ENCODE results near the gene ASAP3.

Gene ASAP3

DNA sequence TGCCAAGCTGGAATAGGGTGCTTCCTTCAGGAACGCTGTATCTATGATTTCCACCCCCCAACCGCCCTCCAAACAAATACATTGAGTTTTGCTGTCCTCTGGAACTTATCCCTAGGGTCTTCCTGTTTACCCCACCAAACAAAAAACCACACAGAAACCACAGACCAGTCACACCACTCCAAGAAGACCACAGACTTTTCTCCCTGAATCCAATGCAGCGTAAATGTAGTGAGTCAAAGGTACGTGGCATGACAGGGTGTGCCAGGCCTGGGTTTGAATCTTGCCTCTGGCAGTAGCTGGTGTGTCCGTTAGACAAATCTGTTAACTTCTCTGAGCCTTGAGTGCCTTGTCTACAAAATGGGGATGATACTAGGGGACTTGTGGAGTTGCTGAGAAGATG lies 27.8 kb downstream of the ASAP3 start:
- Histone ChIP-seq H3K27me3 (ENCODE audit: control insufficient read depth, insufficient read depth, low read length) (no peaks in the 10 kb centered on the region), H3K4me3 (ENCODE audit: low read length) (no peak overlapping the region), H3K27ac (ENCODE audit: low read length) (no peak overlapping the region), H3K9me3 (ENCODE audit: control insufficient read depth, low read depth, low read length) (no peaks in the 10 kb centered on the region), H3K9ac (ENCODE audit: low read length) (no peak overlapping the region), H3K4me1 (ENCODE audit: control insufficient read depth, low read depth, low read length) (no peaks in the 10 kb centered on the region), H3K36me3 (ENCODE audit: control insufficient read depth, low read depth, low read length) (peaks cover 11% of the 10 kb centered on the region)

DNA sequence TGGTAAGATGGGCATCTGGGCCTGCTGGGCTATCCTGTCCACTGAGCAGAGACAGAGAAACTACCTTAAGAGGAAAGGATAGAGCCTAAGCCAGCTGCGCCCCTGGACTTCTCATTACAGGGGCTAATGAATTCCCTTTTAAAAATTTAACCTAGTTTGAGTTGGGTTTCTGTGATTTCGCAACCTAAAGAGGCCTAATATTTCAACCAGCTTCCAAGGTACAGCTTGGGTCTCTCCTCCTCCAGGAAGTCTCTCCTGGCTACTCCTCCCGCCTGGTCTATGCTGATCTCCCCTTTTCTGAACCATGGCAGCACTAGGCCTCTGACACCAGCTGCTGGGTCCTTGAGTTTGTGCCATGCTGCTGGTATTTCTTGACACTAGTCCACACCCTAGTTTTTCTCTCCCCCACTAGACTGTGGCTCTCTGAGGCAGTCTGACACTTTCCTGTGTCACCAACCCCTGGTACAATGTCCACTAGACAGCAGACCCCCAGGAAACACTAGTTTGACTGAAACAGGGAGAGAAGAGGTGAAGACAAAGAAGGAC lies 30.5 kb downstream of the ASAP3 start:
- H3K9ac ChIP-seq (ENCODE audit: low read length), result no peak overlapping the region
- H3K27me3 ChIP-seq (ENCODE audit: control insufficient read depth, insufficient read depth, low read length), result no peaks in the 10 kb centered on the region
- H3K36me3 ChIP-seq (ENCODE audit: control insufficient read depth, low read depth, low read length), result peaks cover 21% of the 10 kb centered on the region
- H3K4me3 ChIP-seq (ENCODE audit: low read length), result no peak overlapping the region
- no peaks in the 10 kb centered on the region for H3K9me3 ChIP-seq (ENCODE audit: control insufficient read depth, low read depth, low read length)
- no peaks in the 10 kb centered on the region for H3K4me1 ChIP-seq (ENCODE audit: control insufficient read depth, low read depth, low read length)
- no peak overlapping the region for H3K27ac ChIP-seq (ENCODE audit: low read length)

DNA sequence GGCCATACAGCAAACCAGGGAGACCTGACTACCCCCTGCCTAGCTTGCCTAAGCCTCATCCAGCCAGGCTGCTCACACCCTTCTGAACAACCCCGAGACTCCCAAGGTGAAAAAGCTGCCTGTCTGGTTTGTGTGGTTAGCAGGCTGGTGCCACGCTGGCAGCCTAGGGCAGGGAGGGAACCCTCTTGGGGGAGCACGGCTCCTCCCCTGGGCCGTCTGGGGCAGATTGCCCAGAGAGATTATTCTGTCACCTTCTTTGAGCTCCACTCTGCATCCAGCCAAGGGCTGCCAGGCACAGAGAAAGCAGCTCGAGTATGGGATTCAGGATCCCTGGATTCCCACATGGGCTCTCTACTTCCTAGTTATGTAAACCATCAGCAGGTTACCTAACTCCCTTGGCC lies 32.0 kb downstream of the ASAP3 start:
- Histone ChIP-seq H3K9me3 (ENCODE audit: control insufficient read depth, low read depth, low read length) (no peaks in the 10 kb centered on the region), H3K27ac (ENCODE audit: low read length) (no peak overlapping the region), H3K36me3 (ENCODE audit: control insufficient read depth, low read depth, low read length) (peaks cover 21% of the 10 kb centered on the region), H3K4me1 (ENCODE audit: control insufficient read depth, low read depth, low read length) (no peaks in the 10 kb centered on the region), H3K27me3 (ENCODE audit: control insufficient read depth, insufficient read depth, low read length) (no peaks in the 10 kb centered on the region), H3K4me3 (ENCODE audit: low read length) (no peak overlapping the region), H3K9ac (ENCODE audit: low read length) (no peak overlapping the region)

DNA sequence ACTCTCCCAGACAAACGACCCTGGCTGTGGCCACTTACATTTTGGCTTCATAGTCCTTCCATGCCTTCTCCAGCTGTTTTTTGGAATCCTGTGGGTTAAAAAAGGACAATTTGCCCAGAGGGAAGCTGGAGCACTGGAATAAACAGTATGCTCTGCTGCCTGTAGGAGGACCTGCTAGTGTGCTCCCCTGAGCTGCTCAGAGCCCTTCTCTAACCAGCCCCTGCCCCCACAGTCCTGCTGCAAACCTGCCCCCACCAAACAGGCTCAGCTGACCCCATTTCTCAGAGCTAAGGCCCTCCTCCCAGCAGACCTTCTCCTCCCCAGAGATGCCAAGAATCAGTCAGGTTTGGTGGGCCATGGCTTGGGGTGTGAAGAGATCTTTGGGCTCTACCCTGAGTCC lies 32.5 kb downstream of the ASAP3 start:
- no peak overlapping the region for H3K4me3 ChIP-seq (ENCODE audit: low read length)
- H3K27ac ChIP-seq (ENCODE audit: low read length), result no peak overlapping the region
- peaks cover 21% of the 10 kb centered on the region for H3K36me3 ChIP-seq (ENCODE audit: control insufficient read depth, low read depth, low read length)
- H3K27me3 ChIP-seq (ENCODE audit: control insufficient read depth, insufficient read depth, low read length), result no peaks in the 10 kb centered on the region
- no peaks in the 10 kb centered on the region for H3K9me3 ChIP-seq (ENCODE audit: control insufficient read depth, low read depth, low read length)
- H3K9ac ChIP-seq (ENCODE audit: low read length), result no peak overlapping the region
- H3K4me1 ChIP-seq (ENCODE audit: control insufficient read depth, low read depth, low read length), result no peaks in the 10 kb centered on the region

DNA sequence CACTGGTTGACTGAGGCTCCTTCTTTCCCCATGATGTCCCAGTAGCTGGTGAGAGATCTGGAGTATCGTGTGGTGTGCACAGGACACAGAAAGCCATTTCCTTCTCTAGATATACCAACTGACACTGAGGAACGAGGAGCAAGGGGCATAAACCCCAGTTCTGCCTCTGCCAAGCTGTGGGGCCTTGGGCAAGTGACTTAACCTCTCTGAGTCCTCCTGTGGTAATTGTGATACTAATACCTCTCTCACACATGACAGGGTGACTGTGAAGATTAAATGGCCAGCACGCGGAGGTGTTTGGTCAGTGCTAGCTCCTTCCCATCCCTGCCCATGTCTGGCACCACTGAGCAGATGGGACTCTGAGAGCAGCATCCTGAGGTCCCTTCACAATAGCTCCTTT lies 33.1 kb downstream of the ASAP3 start:
- H3K9ac ChIP-seq (ENCODE audit: low read length), result no peak overlapping the region
- no peaks in the 10 kb centered on the region for H3K9me3 ChIP-seq (ENCODE audit: control insufficient read depth, low read depth, low read length)
- no peak overlapping the region for H3K4me3 ChIP-seq (ENCODE audit: low read length)
- H3K27ac ChIP-seq (ENCODE audit: low read length), result no peak overlapping the region
- no peaks in the 10 kb centered on the region for H3K4me1 ChIP-seq (ENCODE audit: control insufficient read depth, low read depth, low read length)
- H3K27me3 ChIP-seq (ENCODE audit: control insufficient read depth, insufficient read depth, low read length), result no peaks in the 10 kb centered on the region
- H3K36me3 ChIP-seq (ENCODE audit: control insufficient read depth, low read depth, low read length), result peaks cover 21% of the 10 kb centered on the region

DNA sequence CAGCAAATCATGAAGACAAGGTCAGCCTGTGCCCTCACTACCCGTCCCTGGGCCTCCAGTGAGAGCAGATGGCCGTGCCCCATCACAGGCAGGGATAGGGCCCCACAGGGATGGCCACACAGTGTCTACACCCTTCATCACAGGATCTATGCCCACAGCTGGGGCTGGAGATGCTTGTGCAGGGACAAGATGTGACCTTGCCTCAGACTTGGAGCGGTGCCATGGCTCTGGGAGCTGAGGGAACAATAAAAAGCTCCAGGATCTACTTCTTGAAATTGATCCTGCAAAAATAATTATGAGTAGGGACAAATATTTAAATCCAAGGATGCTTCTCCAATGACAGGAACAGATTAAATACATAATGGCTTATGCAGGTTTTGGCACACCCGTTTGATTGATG lies 34.0 kb downstream of the ASAP3 start:
- no peak overlapping the region for H3K9ac ChIP-seq (ENCODE audit: low read length)
- H3K9me3 ChIP-seq (ENCODE audit: control insufficient read depth, low read depth, low read length), result no peaks in the 10 kb centered on the region
- H3K27me3 ChIP-seq (ENCODE audit: control insufficient read depth, insufficient read depth, low read length), result no peaks in the 10 kb centered on the region
- no peak overlapping the region for H3K27ac ChIP-seq (ENCODE audit: low read length)
- no peak overlapping the region for H3K4me3 ChIP-seq (ENCODE audit: low read length)
- H3K4me1 ChIP-seq (ENCODE audit: control insufficient read depth, low read depth, low read length), result no peaks in the 10 kb centered on the region
- H3K36me3 ChIP-seq (ENCODE audit: control insufficient read depth, low read depth, low read length), result peaks cover 20% of the 10 kb centered on the region

DNA sequence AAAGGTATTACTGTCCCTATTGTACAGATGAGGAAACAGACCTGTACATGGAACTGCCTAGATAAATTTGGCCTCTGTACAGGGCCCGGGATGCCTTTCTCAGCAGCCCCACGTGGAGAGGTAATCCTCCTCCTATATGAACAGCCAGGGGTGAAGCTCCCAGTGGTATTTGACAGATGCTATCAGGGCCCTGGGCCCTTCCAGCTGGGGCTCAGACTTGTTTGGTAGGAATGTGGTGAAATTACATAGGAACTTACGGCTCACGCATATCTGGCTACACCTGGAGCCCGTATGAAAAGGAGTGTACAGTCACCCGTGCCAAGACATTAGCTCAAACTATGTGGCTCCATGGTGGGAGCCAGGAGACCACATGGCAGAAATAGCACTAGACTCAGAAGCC lies 34.7 kb downstream of the ASAP3 start:
- no peak overlapping the region for H3K4me3 ChIP-seq (ENCODE audit: low read length)
- peaks cover 16% of the 10 kb centered on the region for H3K36me3 ChIP-seq (ENCODE audit: control insufficient read depth, low read depth, low read length)
- no peaks in the 10 kb centered on the region for H3K9me3 ChIP-seq (ENCODE audit: control insufficient read depth, low read depth, low read length)
- no peak overlapping the region for H3K27ac ChIP-seq (ENCODE audit: low read length)
- H3K4me1 ChIP-seq (ENCODE audit: control insufficient read depth, low read depth, low read length), result no peaks in the 10 kb centered on the region
- H3K27me3 ChIP-seq (ENCODE audit: control insufficient read depth, insufficient read depth, low read length), result no peaks in the 10 kb centered on the region
- no peak overlapping the region for H3K9ac ChIP-seq (ENCODE audit: low read length)

DNA sequence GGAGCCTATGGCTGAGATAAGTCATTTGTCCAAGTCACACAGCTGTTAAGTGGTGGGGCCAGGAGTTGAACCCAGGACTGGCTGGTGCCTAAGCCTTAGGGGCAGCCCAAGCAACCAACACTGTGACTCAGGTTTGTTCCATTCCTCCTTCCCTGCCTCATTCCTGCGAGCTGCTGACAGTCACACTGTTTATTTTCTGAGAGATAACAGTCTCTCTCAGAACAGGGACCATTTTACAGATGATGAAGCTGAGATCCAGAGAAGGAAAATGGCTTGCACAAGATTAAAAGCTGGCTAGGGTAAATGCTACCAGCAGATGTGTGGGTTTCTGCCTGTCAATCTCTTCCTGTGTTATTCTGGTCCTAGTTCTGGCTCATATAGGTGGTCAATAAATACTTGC lies 35.1 kb downstream of the ASAP3 start:
- no peak overlapping the region for H3K4me3 ChIP-seq (ENCODE audit: low read length)
- no peaks in the 10 kb centered on the region for H3K4me1 ChIP-seq (ENCODE audit: control insufficient read depth, low read depth, low read length)
- no peaks in the 10 kb centered on the region for H3K9me3 ChIP-seq (ENCODE audit: control insufficient read depth, low read depth, low read length)
- H3K36me3 ChIP-seq (ENCODE audit: control insufficient read depth, low read depth, low read length), result peaks cover 16% of the 10 kb centered on the region
- no peaks in the 10 kb centered on the region for H3K27me3 ChIP-seq (ENCODE audit: control insufficient read depth, insufficient read depth, low read length)
- H3K27ac ChIP-seq (ENCODE audit: low read length), result no peak overlapping the region
- H3K9ac ChIP-seq (ENCODE audit: low read length), result no peak overlapping the region

DNA sequence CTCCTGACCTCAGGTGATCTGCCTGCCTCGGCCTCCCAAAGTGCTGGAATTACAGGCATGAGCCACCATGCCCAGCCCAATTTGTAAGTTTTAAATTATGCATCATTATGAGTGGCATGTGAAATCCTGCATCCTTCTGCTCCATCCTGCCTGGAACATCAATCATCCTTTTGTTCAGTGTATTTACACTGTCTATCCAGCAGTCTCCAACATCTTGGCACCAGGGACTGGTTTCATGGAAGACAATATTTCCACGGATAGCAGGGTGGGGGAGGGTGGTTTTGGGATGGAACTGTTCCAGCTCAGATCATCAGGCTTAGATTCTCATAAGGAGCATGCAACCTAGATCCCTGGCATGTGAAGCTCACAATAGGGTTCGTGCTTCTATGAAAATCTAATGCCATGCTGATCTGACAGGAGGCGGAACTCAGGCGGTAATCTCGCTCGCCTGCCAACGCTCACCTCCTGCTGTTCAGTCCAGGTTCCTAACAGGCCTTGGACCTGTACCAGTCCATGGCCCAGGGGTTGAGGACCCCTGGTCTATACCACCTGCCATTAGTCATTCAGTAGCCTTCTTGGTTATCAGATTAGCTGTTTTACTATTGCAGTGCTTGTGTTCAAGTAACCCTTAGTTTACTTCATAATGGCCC lies 37.2 kb downstream of the ASAP3 start:
- Histone ChIP-seq H3K9me3 (ENCODE audit: control insufficient read depth, low read depth, low read length) (no peaks in the 10 kb centered on the region), H3K27me3 (ENCODE audit: control insufficient read depth, insufficient read depth, low read length) (no peaks in the 10 kb centered on the region), H3K4me1 (ENCODE audit: control insufficient read depth, low read depth, low read length) (no peaks in the 10 kb centered on the region), H3K4me3 (ENCODE audit: low read length) (no peak overlapping the region), H3K27ac (ENCODE audit: low read length) (no peak overlapping the region), H3K36me3 (ENCODE audit: control insufficient read depth, low read depth, low read length) (peaks cover 15% of the 10 kb centered on the region), H3K9ac (ENCODE audit: low read length) (no peak overlapping the region)

DNA sequence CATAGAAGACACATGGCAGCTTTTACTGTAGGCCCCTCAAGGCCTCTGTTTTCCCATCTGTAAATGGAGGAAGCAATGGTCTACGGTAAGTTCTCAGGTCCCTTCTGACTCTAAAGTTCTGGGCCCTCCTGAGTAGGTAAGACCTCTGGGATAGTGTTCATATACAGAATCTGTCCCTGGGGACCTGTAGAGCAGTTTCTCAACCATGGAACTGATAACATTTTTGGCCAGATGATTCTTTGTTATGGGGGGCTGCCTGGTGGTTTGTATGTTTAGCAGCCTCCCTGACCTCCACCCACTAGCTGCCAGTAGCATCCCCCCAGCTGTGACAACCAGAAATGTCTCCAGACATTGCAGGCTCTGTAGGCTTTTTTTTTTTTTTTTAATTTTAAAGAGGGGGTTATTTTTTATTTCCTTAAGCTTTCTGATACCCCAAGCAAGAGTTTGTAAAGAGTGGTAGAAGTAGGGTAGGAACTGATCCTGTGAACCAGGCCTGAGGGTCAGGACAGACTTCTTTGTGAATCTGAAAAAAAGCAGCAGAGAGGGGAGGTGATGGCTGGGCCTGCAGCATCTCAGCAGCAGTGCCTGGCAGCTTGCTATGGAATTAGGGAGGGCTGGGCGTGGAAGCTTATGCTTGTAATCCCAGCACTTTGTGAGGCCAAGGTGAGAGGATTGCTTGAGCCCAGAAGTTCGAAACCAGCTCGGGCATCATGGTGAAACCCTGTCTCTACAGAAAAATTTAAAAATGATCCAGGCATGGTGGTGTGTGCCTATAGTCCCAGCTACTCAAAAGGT lies 39.2 kb downstream of the ASAP3 start:
- no peaks in the 10 kb centered on the region for H3K4me1 ChIP-seq (ENCODE audit: control insufficient read depth, low read depth, low read length)
- H3K27me3 ChIP-seq (ENCODE audit: control insufficient read depth, insufficient read depth, low read length), result no peaks in the 10 kb centered on the region
- H3K27ac ChIP-seq (ENCODE audit: low read length), result no peak overlapping the region
- no peaks in the 10 kb centered on the region for H3K9me3 ChIP-seq (ENCODE audit: control insufficient read depth, low read depth, low read length)
- no peak overlapping the region for H3K4me3 ChIP-seq (ENCODE audit: low read length)
- H3K9ac ChIP-seq (ENCODE audit: low read length), result no peak overlapping the region
- peaks cover 17% of the 10 kb centered on the region for H3K36me3 ChIP-seq (ENCODE audit: control insufficient read depth, low read depth, low read length)

DNA sequence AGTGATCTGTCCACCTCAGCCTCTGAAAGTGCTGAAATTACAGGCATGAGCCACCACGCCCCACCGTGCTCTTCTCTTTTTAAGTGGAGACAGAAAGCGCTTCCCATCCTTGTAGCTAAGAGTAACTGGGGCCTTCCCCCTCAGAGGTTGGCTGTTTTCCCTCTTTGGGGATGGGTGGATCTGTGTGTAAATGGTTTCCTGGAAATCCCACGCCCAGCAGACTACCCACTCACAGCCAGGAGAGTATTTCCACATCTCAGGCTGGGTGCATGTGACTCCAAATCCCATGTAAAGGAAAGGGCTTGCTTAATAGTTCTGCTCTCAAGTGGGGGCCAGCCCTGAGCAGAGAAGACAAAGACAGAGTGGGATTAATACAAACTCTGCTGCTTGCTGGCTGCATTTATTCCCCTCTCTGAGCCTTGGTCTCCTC lies 39.9 kb downstream of the ASAP3 start:
- Histone ChIP-seq H3K9me3 (ENCODE audit: control insufficient read depth, low read depth, low read length) (no peaks in the 10 kb centered on the region), H3K4me1 (ENCODE audit: control insufficient read depth, low read depth, low read length) (no peaks in the 10 kb centered on the region), H3K4me3 (ENCODE audit: low read length) (no peak overlapping the region), H3K27ac (ENCODE audit: low read length) (no peak overlapping the region), H3K36me3 (ENCODE audit: control insufficient read depth, low read depth, low read length) (peaks cover 15% of the 10 kb centered on the region), H3K27me3 (ENCODE audit: control insufficient read depth, insufficient read depth, low read length) (no peaks in the 10 kb centered on the region), H3K9ac (ENCODE audit: low read length) (no peak overlapping the region)

DNA sequence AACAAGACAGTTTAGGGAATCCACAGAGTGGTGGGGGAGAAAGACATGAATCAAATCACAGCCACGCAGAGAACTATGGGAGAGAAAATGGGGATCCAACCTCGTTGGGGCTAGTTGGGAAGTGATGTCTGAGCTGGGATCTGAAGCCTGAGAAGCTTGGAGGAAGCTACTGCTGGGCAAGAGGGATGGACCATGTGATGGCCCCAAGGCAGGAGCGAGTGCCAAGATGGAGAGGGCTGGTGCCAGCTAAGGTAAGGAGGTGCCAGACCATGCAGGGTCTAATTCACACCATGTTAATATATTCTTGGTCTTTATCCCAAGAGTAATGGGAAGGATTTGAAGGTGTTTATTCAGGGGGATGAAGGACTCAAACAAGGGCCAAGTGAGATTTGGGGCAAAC lies 41.2 kb downstream of the ASAP3 start:
- H3K4me1 ChIP-seq (ENCODE audit: control insufficient read depth, low read depth, low read length), result no peaks in the 10 kb centered on the region

More for the DNA sequence above, 41.2 kb downstream of the ASAP3 start:
- Histone ChIP-seq H3K9me3 (ENCODE audit: control insufficient read depth, low read depth, low read length) (no peaks in the 10 kb centered on the region), H3K4me3 (ENCODE audit: low read length) (no peak overlapping the region), H3K27me3 (ENCODE audit: control insufficient read depth, insufficient read depth, low read length) (no peaks in the 10 kb centered on the region), H3K9ac (ENCODE audit: low read length) (no peak overlapping the region), H3K36me3 (ENCODE audit: control insufficient read depth, low read depth, low read length) (peaks cover 19% of the 10 kb centered on the region), H3K27ac (ENCODE audit: low read length) (no peak overlapping the region)

All from iPS-18a (cell line).